Stimulated activated effector memory CD8-positive, alpha-beta T cell treated with anti-CD3 and anti-CD28 coated beads, Interleukin-12 subunit alpha, Interleukin-12 subunit beta, amount 100 ng/mL, for 72 hours (primary cell): ENCODE results near the gene EIF6.

ENCODE experiments used
- ATAC-seq: fragments of 150-1000 bp; cut with Tn5 transposase; 2 replicates; pipeline ENCODE4 v1.10.0; 2021
- DNase-seq, 2 donors: peaks; one replicate each; pipeline ENCODE4 v3.0.0; 2021 to 2022; ENCODE audit warnings: low spot score in 2 of 2
- H3K27ac Mint-ChIP-seq: one replicate; pipeline ENCODE4 v1.8.0; 2022; ENCODE audit warnings: mild to moderate bottlenecking, mixed read lengths
- H3K36me3 Mint-ChIP-seq: one replicate; pipeline ENCODE4 v1.8.0; 2022; ENCODE audit warnings: mild to moderate bottlenecking, mixed read lengths
- H3K4me1 Mint-ChIP-seq: one replicate; pipeline ENCODE4 v1.8.0; 2022; ENCODE audit warnings: mixed read lengths
- H3K4me3 Mint-ChIP-seq: one replicate; pipeline ENCODE4 v1.8.0; 2022; ENCODE audit warnings: mild to moderate bottlenecking, mixed read lengths
- H3K9me3 Mint-ChIP-seq: one replicate; pipeline ENCODE4 v1.8.0; 2022; ENCODE audit warnings: mixed read lengths

Gene EIF6

GRCh38 chr20:35279533-35280174 is 4.9 kb downstream of the EIF6 start:
- ATAC-seq (no peak), DNase-seq (no peak)
- no peaks in the 10 kb centered on the region for H3K9me3 Mint-ChIP-seq
- no peak overlapping the region for H3K4me3 Mint-ChIP-seq
- H3K4me1 Mint-ChIP-seq = peaks cover 48% of the 10 kb centered on the region
- peaks cover 86% of the 10 kb centered on the region for H3K36me3 Mint-ChIP-seq
- peak overlapping the region; percentile 99 for H3K27ac Mint-ChIP-seq

- H3K4me3 Mint-ChIP-seq = no peak overlapping the region
- no peak for DNase-seq
- H3K27ac Mint-ChIP-seq = peak overlapping the region; percentile 99
- H3K9me3 Mint-ChIP-seq = no peaks in the 10 kb centered on the region
- ATAC-seq = no peak
- H3K36me3 Mint-ChIP-seq = peaks cover 87% of the 10 kb centered on the region
- peaks cover 46% of the 10 kb centered on the region for H3K4me1 Mint-ChIP-seq
Measured at GRCh38 chr20:35279040-35279439, 5.5 kb downstream of the EIF6 start.

- peaks cover 38% of the 10 kb centered on the region for H3K4me1 Mint-ChIP-seq
- ATAC-seq (peak; percentile 93), DNase-seq (peak; percentile 77 to 92)
- peaks cover 87% of the 10 kb centered on the region for H3K36me3 Mint-ChIP-seq
- peak within 1 kb of the TSS; percentile 99 for H3K27ac Mint-ChIP-seq
- no peaks in the 10 kb centered on the region for H3K9me3 Mint-ChIP-seq
- H3K4me3 Mint-ChIP-seq = peak within 1 kb of the TSS; percentile 99
Measured at GRCh38 chr20:35277531-35278395, 6.8 kb downstream of the EIF6 start, which contains the start of gene MMP24OS. TSS of gene MMP24OS (minus strand) at chr20:35278122. CDS start at chr20:35277929, 193 bp downstream.

- H3K27ac Mint-ChIP-seq = peak overlapping the region; percentile 99
- H3K4me1 Mint-ChIP-seq = peaks cover 38% of the 10 kb centered on the region
- no peaks in the 10 kb centered on the region for H3K9me3 Mint-ChIP-seq
- no peak for ATAC-seq
- peak overlapping the region; percentile 99 for H3K4me3 Mint-ChIP-seq
- DNase-seq = no peak
- H3K36me3 Mint-ChIP-seq = peaks cover 85% of the 10 kb centered on the region
Measured at GRCh38 chr20:35277127-35277526, 7.4 kb downstream of the EIF6 start.

- H3K27ac Mint-ChIP-seq = peak overlapping the region; percentile 99
- peaks cover 38% of the 10 kb centered on the region for H3K4me1 Mint-ChIP-seq
- H3K4me3 Mint-ChIP-seq = peak overlapping the region; percentile 99
- no peak for ATAC-seq
- H3K9me3 Mint-ChIP-seq = no peaks in the 10 kb centered on the region
- DNase-seq = no peak
- H3K36me3 Mint-ChIP-seq = peaks cover 84% of the 10 kb centered on the region
Measured at GRCh38 chr20:35276408-35276807, 8.2 kb downstream of the EIF6 start.

- no peaks in the 10 kb centered on the region for H3K9me3 Mint-ChIP-seq
- ATAC-seq (no peak), DNase-seq (no peak)
- H3K4me3 Mint-ChIP-seq = peak overlapping the region; percentile 99
- H3K36me3 Mint-ChIP-seq = peaks cover 84% of the 10 kb centered on the region
- H3K27ac Mint-ChIP-seq = peak overlapping the region; percentile 99
- peaks cover 44% of the 10 kb centered on the region for H3K4me1 Mint-ChIP-seq
Measured at GRCh38 chr20:35275741-35276251, 8.8 kb downstream of the EIF6 start.

GRCh38 chr20:35274172-35275092 is 10.1 kb downstream of the EIF6 start:
- H3K4me3 Mint-ChIP-seq = no peak overlapping the region

GRCh38 chr20:35273449-35274171 is 11.0 kb downstream of the EIF6 start:
- peak overlapping the region; percentile 70 for H3K27ac Mint-ChIP-seq
- peaks cover 49% of the 10 kb centered on the region for H3K4me1 Mint-ChIP-seq
- peaks cover 80% of the 10 kb centered on the region for H3K36me3 Mint-ChIP-seq
- no peak for DNase-seq
- no peak overlapping the region for H3K4me3 Mint-ChIP-seq
- H3K9me3 Mint-ChIP-seq = no peaks in the 10 kb centered on the region
- ATAC-seq = no peak

More at GRCh38 chr20:35274172-35275092, 10.1 kb downstream of the EIF6 start:
- peaks cover 49% of the 10 kb centered on the region for H3K4me1 Mint-ChIP-seq
- ATAC-seq (no peak), DNase-seq (no peak)
- H3K27ac Mint-ChIP-seq = peak overlapping the region; percentile 61
- no peaks in the 10 kb centered on the region for H3K9me3 Mint-ChIP-seq
- peaks cover 83% of the 10 kb centered on the region for H3K36me3 Mint-ChIP-seq

GRCh38 chr20:35271904-35272303 is 12.7 kb downstream of the EIF6 start:
- DNase-seq (no peak), ATAC-seq (no peak)
- peaks cover 46% of the 10 kb centered on the region for H3K4me1 Mint-ChIP-seq
- peak overlapping the region; percentile 85 for H3K27ac Mint-ChIP-seq
- no peaks in the 10 kb centered on the region for H3K9me3 Mint-ChIP-seq
- no peak overlapping the region for H3K4me3 Mint-ChIP-seq
- peaks cover 71% of the 10 kb centered on the region for H3K36me3 Mint-ChIP-seq

GRCh38 chr20:35271073-35271882 is 13.3 kb downstream of the EIF6 start:
- H3K36me3 Mint-ChIP-seq = peaks cover 71% of the 10 kb centered on the region
- no peaks in the 10 kb centered on the region for H3K9me3 Mint-ChIP-seq
- peak overlapping the region; percentile 85 for H3K27ac Mint-ChIP-seq
- DNase-seq (no peak), ATAC-seq (no peak)
- H3K4me3 Mint-ChIP-seq = no peak overlapping the region
- H3K4me1 Mint-ChIP-seq = peaks cover 40% of the 10 kb centered on the region

- no peak for ATAC-seq
- Mint-ChIP-seq H3K27ac (peak overlapping the region; percentile 85), H3K9me3 (no peaks in the 10 kb centered on the region), H3K36me3 (peaks cover 72% of the 10 kb centered on the region), H3K4me3 (no peak overlapping the region), H3K4me1 (peaks cover 30% of the 10 kb centered on the region)
- no peak for DNase-seq
Measured at GRCh38 chr20:35270021-35270902, 14.3 kb downstream of the EIF6 start.

GRCh38 chr20:35269055-35269781 is 15.4 kb downstream of the EIF6 start:
- ATAC-seq = peak; percentile 77
- H3K36me3 Mint-ChIP-seq = peaks cover 67% of the 10 kb centered on the region

More at GRCh38 chr20:35269055-35269781, 15.4 kb downstream of the EIF6 start:
- Mint-ChIP-seq H3K4me3 (no peak overlapping the region), H3K9me3 (no peaks in the 10 kb centered on the region), H3K4me1 (peaks cover 34% of the 10 kb centered on the region), H3K27ac (no peak overlapping the region)
- peak; percentile 41 to 82 for DNase-seq
